Left renal pelvis (tissue), 4 donors: ENCODE measurements around the gene FAM120A. TPM values are rescaled to one million over a fixed set of nuclear protein-coding genes. Genes with fewer than 3 reads are reported as not detected.
"Not testable (repeated sequence)": the region's sequence is repeated elsewhere in the genome, so short reads cannot be mapped to it uniquely, and the experiment has no call there.

Experiments
- DNase-seq, 4 donors: peaks; one replicate each; pipeline ENCODE4 v3.0.0-alpha.2; 2013; ENCODE audit warnings: low read depth in 4 of 4, low spot score in 3 of 4
- polyA plus RNA-seq, 4 donors: library from polyadenylated mRNA; unstranded; fragments of 120-200 nt; gene quantifications; one replicate each; pipeline ENCODE4 v1.2.1, GENCODE V29; 2013; ENCODE audit not compliant: insufficient read length in 4 of 4

The FAM120A gene
- polyA plus RNA-seq, 4 donors, result 60.6 to 78.3 (median 78.0) TPM

DNA sequence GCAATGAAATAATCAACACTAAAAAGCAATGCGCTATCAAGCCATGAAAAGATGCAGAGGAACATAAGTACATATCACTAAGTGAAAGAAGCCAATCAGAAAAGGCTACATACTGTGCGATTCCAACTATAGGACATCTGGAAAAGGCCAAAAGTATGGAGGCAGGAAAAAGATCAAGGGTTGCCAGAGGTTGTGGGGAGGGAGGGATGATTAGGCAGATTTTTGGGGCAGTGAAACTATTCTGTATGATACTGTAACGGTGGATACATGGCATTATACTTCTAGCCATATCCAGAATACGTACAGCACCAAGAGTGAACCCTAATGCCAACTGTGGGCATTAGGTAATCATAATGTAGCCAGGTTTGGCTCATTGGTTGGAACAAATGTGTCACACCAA, 51.9 kb downstream of the FAM120A start:
- DNase-seq, result no peak

DNA sequence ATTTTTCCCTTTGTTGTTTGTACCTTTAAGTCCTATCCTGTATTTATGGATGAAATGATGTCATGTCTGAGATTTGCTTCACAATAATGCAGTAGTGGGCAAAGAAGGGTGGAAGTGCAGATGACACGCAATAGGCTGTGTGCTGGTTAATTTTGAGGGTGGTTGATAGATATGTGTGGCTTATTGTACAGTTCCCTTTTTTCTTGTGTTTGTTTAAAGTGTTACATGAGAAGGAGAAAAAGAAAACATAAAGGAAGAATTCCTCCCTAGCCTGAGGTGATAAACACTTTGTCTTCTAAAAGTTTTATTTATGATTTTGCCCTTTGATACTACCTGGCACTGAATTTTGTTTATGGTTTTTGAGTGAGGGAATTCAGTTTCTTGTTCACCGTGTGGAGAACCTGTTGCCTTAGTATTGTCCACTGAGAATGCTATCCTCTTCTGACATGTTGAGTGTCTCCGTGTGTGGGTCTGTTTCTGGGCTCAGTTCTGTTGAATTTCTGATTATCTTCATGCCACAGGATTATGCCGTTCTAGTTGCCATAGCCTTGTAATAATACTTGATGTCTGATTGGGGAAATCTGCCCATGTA, 54.2 kb downstream of the FAM120A start:
- DNase-seq, result no peak

DNA sequence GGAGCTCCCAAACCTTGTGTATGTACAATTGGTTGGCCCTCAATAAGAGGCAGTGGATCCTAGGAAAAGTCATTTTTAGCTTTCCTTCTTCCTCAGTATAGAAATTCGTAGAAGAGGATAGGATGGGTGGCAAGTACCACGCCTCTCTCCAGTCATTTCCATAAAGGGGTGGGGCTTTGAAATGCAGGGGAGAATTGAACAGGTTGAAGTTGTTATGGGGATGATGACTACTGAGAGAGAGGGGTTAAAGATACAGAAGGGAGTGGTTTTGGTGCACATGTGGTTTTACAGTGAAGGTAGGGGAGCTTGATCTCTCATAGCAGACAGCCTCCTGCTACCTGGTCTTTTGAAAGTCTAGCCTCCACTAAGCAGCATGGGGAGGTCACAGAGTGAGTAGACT, 56.3 kb downstream of the FAM120A start:
- DNase-seq, result no peak

DNA sequence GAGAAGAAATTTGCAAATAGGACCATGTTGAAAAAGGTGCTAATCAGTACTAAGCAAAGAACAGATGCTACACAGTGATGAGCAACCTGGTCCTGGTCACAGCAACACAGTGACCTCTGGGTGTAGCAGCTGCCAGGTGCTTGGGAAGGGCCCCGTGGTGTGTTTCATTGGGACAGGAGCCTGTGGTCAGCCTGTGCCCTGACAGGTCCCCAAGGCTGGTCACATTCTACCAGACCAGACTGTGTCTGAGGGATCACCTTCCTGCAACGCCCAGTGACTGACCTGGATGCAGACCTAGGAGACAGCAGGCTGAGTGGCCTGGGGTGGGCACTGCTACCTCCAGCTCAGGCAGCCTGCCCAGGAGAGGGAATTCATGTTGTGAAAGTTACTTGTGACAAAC, 56.7 kb downstream of the FAM120A start:
- DNase-seq, result no peak

DNA sequence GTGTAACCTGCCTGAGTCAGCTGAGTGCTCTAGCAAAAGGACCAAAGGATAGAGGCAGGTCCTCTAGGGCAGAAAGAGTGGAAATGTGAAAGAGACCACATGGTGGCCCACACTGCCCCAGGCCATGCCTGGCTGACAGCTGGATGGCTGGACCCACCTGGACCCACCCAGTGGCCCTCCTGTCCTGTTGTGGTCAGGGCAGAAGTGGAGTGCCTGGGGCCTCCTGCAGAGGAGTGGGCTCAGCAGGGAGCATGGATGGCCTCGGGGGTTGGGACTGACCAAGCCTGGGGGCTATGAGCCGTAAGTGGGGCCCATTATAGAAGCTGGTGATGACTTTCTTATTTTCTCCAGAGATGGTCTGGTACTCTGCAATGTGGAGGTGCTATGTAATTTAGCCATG, 57.6 kb downstream of the FAM120A start:
- DNase-seq, result no peak

DNA sequence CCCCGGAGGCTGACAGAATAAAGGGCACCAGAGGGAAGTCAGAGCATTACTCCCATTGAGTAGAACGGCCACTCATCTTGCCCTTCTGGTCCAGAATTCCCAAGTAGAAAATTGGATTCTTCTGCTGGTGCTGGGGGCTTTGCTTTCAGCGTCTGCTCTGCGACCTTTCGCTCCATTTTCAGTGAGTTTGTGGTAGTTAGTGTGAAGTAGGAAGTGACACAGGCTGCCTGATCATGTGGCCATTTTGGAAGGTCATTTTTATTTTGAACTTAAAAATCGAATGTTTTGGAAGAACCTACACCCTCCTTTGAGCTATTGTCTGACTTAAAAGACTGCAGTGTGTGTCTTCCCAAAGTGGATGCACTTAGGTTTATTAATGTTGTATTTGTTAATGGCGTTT, 58.6 kb downstream of the FAM120A start:
- DNase-seq, result no peak

DNA sequence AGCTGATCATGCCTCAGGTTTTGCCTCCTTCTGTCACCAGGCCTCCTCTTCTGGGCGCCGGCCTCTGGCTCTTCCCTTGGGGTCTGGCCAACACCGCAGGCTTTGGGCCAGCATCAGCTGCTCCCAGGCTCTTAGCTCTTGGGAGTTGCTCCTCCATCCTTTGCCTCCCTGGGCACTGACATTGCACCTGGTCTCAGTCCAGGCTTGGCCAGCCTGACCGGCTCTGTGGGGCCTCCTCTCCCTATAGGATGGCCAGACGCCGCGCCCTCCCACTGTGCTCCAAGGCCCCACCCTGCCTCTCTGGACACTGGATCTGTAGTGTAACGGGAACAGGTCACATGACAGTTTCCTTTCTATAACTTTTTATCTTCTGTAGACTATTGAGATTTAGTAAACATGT, 59.7 kb downstream of the FAM120A start:
- not testable (repeated sequence) for DNase-seq

DNA sequence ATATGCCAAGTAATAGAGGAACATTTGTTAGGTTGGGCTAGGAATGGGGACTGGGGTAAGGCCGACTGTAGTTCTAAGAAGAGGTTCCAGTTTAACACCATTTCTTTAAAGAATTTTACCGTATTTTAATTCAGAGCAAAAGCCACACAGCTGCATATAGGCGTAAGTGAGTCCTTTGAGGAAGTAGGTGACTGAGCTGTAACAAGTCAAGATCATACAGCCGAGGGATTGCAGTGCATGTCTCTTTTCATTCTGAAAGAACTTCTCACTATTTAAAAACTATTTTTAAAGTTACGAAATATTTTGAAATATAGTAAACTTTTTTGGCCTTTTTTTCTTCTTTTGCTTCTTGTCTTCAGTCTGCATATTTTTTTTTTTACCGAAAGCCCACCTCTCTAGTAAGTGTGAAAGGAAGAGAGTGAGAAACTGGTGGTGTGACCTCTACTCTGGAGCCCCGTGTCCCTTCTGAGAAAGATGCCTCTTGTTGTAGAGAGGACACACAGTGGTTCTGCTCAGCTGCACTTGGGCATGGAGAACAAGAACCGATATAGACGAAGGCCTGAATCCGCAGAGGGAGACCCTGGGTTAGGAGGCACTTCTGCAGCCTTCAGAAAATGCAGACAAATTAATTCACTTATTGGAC, 60.8 kb downstream of the FAM120A start:
- not testable (repeated sequence) for DNase-seq

DNA sequence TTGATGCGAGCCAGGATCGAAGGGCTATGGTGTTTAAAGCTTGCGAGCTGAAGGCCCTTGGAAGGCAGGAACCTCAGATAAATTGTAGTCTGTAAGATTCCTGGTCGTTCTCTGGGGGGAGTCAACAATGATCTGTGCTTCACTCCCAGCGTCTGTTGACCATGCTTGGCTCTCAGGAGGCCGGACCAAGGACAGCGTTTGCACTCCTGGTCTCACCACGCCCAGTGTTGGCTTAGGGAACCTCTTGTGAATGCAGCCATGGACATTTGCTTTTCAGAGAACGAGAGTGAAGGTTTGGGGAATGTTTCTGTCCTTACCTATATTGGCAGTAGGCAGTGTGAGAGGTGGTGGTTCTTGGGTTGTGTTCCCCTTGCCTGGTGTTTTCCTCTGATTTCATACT, 62.1 kb downstream of the FAM120A start:
- no peak for DNase-seq

DNA sequence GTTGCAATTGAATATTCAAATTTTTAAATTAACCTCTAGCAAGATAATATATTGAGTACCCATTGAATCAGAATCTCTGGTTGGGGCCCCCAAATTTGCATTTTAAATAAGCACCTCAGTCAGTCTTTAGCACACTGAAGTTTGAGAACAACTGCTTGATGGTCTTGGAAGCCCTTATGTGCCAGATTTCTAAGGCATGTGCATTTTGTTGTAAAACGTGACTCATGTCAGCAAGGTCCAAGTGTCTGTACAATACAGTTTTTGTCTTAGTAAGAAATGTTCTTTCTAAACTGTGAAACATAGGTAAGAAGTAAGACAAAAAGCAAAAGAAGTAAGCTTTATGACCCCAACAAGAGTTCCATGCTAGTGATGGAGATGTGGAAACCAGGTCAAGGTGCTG, 65.8 kb downstream of the FAM120A start:
- DNase-seq, result no peak

DNA sequence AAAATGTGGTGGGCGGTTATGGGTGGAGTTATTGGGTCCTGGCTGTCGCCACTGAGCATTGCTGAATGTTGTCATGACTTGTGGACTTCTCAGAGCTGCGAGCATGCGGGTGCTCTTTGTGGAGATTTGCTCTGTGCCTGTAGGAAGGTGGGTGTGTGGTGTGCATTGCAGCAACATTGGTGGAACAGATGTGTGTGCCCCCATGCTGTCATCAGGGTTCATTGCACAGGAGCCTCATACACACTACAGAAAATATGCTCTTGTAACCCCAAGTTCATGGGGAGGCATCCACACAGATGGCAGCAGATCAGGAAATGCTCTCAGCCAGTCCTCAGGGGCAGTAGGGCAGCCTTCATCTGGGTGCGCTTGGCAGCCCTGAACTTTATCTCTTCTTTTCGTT, 69.0 kb downstream of the FAM120A start:
- no peak for DNase-seq

DNA sequence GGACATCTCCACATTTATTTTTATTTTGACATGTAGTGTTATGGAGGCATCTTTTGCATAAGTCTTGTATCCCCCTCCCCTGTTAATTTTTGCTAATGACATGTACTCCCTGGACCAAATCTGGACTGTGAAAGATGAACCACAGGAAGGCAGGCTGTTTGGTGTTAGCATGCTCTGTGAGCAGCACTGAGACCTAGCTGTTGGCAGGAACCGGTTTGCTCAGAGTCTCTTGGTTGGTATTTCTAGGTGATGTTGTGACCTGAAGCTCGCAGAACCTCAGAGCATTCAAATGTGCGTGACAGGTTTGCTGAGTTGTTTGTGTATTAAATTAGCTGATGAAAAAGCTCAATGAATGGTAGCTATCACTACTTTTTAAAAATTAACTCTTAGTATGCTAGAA, 71.3 kb downstream of the FAM120A start:
- no peak for DNase-seq

DNA sequence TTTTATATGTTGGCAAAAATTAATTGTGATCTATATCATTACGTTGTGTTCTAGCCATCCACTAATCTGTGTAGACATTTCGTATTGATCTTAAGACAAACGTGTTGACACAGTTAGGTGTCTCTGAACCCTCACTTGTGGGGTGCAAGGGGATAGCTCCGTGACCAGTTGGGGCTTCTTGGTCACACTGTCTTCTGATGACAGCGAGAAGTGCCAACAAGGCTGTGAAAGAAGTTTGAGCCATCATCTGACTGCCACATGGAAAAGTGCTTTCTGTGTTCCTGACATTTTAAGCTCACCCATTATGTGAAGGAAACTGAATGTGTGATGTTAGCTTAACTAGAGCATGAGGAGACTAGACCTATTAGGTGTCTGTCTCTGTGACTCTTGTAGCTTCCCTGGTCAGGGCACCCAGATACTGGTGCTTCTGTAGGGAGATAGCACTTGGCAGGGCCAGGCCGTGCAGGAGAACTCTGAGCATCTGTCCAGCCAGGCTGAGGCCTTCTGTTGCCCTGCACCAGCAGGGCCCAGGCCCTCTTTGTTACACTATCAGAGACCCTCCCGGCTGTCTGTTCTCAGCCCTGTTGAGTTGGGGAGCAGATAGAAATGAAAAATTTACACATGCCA, 72.1 kb downstream of the FAM120A start:
- no peak for DNase-seq

DNA sequence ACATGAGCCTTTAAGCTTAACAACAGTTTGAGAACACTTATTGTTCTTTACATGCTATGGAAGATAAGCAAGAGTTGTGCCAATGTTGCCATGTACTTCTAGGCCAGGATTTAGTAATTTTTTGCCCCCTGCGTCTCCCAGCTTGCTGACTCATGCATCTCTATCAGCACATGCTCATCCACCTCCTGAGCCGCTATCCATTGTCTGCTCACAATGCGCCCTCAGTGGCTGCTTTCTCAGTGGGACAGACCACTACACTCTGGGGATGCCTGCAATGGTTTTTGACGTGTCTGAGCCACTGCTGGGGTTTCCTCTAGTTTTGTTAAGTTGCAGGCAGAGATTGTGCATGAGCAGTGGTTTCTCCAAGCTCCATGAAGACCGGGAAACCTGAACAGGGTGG, 74.0 kb downstream of the FAM120A start:
- no peak for DNase-seq

DNA sequence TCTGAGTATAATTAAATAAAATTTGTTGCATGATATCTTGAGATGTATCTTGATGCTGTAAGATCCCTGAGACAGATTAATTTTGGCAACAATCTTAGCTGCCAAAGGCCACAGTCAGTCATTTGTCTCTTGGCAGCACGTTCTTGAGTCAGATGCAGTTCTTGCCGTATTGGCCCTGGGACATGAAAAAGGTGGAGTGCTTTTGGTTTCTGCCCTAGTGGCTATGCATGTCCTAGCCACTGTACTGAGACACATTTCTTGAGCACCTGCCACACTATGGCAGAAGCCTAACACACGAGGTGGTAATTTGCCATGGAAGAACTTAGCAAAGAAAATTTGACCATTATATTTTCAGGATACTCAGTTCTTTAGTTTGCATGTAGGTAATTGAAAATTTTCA, 79.9 kb downstream of the FAM120A start:
- DNase-seq, result no peak

DNA sequence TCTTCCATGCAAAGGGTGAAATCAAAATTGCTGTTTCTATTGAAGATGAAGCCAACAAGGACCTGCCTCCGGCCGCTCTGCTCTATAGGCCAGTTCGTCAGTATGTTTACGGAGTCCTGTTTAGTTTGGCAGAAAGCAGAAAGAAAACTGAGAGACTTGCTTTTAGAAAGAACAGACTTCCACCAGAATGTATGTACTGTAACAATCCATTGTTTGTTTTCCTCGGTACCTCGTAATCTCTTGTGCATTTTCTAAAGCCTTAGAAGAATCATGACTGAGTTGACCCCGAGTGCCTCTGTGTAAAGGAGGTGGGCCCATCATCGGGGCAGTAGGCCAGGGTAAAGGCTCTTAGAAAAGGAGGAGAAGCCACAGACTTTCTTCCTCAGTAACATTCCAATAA, 80.7 kb downstream of the FAM120A start:
- no peak for DNase-seq

DNA sequence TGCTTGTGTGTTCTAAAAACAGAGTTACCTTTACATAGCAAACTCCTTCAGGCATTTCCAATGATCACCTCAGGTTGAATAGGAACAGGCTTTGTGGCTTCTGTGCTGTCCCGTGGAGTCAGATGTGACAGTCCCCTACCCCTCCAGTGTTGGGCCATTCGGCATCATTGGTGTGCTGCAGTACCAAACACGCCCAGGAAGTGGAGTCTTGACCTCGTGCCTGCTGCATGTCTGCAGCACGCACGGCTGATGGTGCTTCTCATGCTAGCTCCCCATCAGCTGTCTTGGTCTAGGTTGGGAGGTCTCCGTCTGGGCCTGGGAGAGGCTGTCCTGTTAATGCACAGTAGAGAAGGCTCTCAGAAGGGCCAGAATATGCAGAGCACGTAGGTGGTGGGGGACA, 82.4 kb downstream of the FAM120A start:
- no peak for DNase-seq

DNA sequence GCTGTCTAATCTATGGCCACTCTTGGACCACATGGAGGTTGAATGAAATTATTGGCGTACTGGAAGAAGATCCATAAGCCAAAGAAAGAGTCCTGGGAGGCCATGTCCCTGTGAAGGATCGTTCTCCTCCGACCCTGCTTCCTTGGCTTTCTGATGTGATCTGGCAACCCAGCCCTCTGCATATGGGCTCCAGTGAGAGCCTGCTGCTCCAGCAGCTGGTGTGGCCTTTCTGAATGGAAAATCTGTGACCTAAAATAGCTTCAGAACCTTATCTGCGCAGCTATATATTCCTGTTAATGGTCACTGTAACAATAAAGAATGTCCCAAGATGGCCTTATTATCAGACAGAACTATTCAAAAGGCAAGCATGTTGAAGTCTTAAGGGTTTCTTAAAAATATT, 84.7 kb downstream of the FAM120A start:
- DNase-seq, result no peak

DNA sequence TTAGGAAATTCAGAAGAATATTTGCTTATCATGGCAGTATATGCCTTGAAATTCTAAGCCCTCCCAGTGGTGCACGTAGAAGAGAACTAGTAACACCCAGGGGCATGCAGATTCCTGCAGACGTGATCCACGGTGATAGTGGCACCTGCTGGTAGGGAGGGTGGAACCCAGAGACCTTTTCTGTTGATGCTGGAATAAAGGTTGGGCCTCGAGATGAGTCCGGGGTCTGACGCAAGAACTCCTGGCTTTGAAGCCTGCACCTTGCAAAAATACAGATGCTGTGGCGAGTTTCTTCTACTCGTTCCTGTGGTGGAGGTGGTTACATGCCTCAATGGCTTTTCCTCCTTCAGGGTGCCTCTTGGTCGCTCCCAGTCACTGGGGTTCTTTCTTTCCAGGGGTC, 85.4 kb downstream of the FAM120A start:
- DNase-seq, result no peak

DNA sequence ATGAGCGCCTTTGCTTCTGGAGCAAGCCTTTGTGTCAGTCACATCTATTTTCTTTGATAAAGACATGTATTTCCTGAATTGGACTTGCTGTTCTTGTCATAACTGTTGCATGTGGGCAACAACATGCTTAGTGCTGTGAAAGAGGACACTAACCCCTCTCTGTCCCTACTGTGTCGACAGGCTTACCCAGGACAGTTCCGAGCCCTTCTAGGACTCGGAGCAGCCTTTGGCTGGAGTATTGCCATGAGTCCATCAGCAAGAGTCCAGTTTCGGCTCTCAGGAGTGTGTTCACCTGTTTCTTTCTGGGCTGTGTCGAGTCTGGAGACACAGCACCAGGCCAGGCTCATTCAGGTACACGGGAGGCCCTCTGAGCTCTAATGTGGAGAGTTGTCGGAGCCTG, 88.8 kb downstream of the FAM120A start:
- DNase-seq, result no peak

DNA sequence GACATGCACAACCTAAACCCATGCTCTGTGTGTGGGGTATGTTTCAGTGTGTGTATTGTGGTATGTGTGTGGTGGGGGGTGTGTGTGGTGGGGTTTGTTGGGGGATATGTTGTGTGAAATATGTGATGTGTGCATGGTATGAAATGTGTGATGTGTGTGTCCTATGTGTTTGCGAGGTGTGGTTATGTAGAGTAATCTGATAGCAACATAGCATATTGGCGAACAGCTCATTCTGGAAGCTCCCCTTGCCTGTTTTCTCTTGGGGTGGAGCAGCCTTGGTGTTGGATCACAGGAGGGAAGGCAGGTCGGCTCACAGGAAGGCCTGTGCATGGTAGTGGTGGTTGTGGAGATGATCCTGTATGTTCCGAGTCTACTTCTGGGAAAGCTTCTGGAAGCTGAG, 89.5 kb downstream of the FAM120A start:
- DNase-seq, result no peak

DNA sequence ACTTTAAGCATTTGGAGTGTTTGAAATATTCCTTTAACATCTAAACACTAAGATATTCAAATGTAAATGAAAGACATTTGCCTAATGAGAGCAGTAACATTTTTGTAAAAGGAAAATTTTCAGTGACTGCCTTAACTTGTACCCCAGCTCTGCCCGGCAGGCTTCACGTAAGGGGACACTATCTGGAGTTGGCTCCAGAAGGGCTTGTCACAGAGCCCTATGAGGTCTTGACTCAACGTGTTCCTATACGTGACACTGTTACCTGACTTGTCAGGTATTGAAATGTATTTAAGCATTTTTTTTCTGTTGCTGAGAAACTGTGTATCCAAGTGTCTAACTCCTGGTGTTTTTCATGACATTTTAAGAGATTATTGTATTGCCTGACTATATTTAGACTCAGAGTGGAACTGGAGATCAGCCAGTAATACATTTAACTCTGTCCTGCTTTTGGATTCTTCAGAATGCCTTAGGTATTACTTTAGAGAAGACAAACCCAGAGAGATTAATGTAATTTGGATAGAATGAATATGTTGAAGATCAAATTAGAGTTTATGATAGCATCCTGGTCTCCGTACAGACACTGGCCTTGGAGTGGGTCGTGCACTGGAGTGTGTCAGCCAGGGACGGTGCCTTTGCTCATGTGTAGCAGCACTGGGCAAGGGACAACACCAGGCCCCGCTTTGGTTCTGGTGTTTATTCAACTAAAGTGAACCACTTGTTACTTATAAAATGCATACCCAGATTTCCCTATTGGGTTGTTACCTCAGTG, 90.3 kb downstream of the FAM120A start:
- DNase-seq, result no peak
